Stimulated activated CD4-positive, alpha-beta T cell treated with anti-CD3 and anti-CD28 coated beads, Interleukin-12 subunit alpha, Interleukin-12 subunit beta, amount 100 ng/mL, for 4 hours (primary cell): ENCODE results near the gene INSIG1.

Source experiments
- DNase-seq: peaks from one replicate; pipeline ENCODE4 v3.0.0-alpha.2; 2020

The INSIG1 gene

GRCh38 chr7:155353256-155353897 is 55.7 kb downstream of the INSIG1 start:
- DNase-seq, result no peak

- DNase-seq, result no peak
Measured at GRCh38 chr7:155354371-155355048, 56.8 kb downstream of the INSIG1 start.

- no peak for DNase-seq
Measured at GRCh38 chr7:155355176-155355575, 57.5 kb downstream of the INSIG1 start.

- DNase-seq, result no peak
Measured at GRCh38 chr7:155355745-155356144, 58.1 kb downstream of the INSIG1 start.

- no peak for DNase-seq
Measured at GRCh38 chr7:155356323-155357105, 58.8 kb downstream of the INSIG1 start.

GRCh38 chr7:155357573-155358041 is 59.9 kb downstream of the INSIG1 start:
- no peak for DNase-seq

- no peak for DNase-seq
Measured at GRCh38 chr7:155358066-155358947, 60.6 kb downstream of the INSIG1 start.

GRCh38 chr7:155358948-155359712 is 61.5 kb downstream of the INSIG1 start:
- no peak for DNase-seq
